Measurements from ENCODE around the gene KCND2. TPM values are rescaled to one million over a fixed set of nuclear protein-coding genes. Genes with fewer than 3 reads are reported as not detected.

KCND2 gene
- polyA plus RNA-seq, 3 donors: not detected

- TF ChIP-seq CTCF (IDR thresholded peaks at IDR 0.05): no peak
- H3K4me3 Mint-ChIP-seq: no peak overlapping the region
- no peaks in the 10 kb centered on the region for H3K36me3 ChIP-seq (replicated peaks in 1 of 2; ENCODE audit: control insufficient read depth in 1 of 2, insufficient read depth in 2 of 2, low read length in 2 of 2)
- H3K9ac ChIP-seq (ENCODE audit: insufficient read depth, low read length, poor library complexity, severe bottlenecking): no peak overlapping the region
- H3K79me2 ChIP-seq (ENCODE audit: insufficient read depth, low read length): no peaks in the 10 kb centered on the region
- peaks cover 0 to 5% of the 10 kb centered on the region in 2 donors for H3K27me3 ChIP-seq (ENCODE audit: control insufficient read depth in 2 of 2, insufficient read depth in 2 of 2, low read length in 2 of 2)
- no peaks in the 10 kb centered on the region for H3K4me1 Mint-ChIP-seq
- H3K4me2 ChIP-seq (replicated peaks; ENCODE audit: extremely low read depth, low read length, poor library complexity, severe bottlenecking): no peak overlapping the region
- H3K36me3 Mint-ChIP-seq: no peaks in the 10 kb centered on the region
- no peaks in the 10 kb centered on the region for H4K20me1 ChIP-seq (ENCODE audit: insufficient read depth, low read length)
- WGBS (ENCODE audit: insufficient coverage): no CpG with 5 or more reads among the region's 2 CpGs
- no peaks in the 10 kb centered on the region for H3K9me3 ChIP-seq (replicated peaks in 1 of 2; ENCODE audit: control insufficient read depth in 1 of 2, insufficient read depth in 1 of 2, low read length in 2 of 2)
- H2AFZ ChIP-seq (ENCODE audit: insufficient read depth, low read depth, low read length, poor library complexity, severe bottlenecking): no peak overlapping the region
- H3K9me3 Mint-ChIP-seq: peaks cover 0 to 2% (median 0%) of the 10 kb centered on the region in 7 donors
- H3K27me3 Mint-ChIP-seq (ENCODE audit: low read depth in 3 of 3): peaks cover 2 to 16% (median 3%) of the 10 kb centered on the region in 3 donors
- no peak overlapping the region for H3K27ac ChIP-seq (ENCODE audit: low read depth in 1 of 2, low read length in 2 of 2)
- H3K4me1 ChIP-seq (ENCODE audit: control insufficient read depth in 1 of 2, insufficient read depth in 2 of 2, low read length in 2 of 2): no peaks in the 10 kb centered on the region
- no peak for DNase-seq
- no peak overlapping the region for H3K27ac Mint-ChIP-seq
- intact Hi-C loops (cut with micrococcal nuclease): no loop called here
- no peak overlapping the region for H3K4me3 ChIP-seq (replicated peaks in 1 of 3; ENCODE audit: low read depth in 2 of 3, low read length in 3 of 3)
Observed at GRCh38 chr7:120724955-120725354, 452.0 kb downstream of the KCND2 start.

- H3K4me3 Mint-ChIP-seq: no peak overlapping the region
- H3K27me3 ChIP-seq (ENCODE audit: control insufficient read depth in 2 of 2, insufficient read depth in 2 of 2, low read length in 2 of 2): peaks cover 0 to 5% of the 10 kb centered on the region in 2 donors
- DNase-seq: no peak
- H3K9me3 Mint-ChIP-seq: peaks cover 0 to 2% (median 0%) of the 10 kb centered on the region in 7 donors
- H4K20me1 ChIP-seq (ENCODE audit: insufficient read depth, low read length): no peaks in the 10 kb centered on the region
- peaks cover 2 to 11% (median 3%) of the 10 kb centered on the region in 3 donors for H3K27me3 Mint-ChIP-seq (ENCODE audit: low read depth in 3 of 3)
- intact Hi-C loops (cut with micrococcal nuclease): no loop called here
- no peak overlapping the region for H3K27ac ChIP-seq (ENCODE audit: low read depth in 1 of 2, low read length in 2 of 2)
- no peaks in the 10 kb centered on the region for H3K36me3 ChIP-seq (replicated peaks in 1 of 2; ENCODE audit: control insufficient read depth in 1 of 2, insufficient read depth in 2 of 2, low read length in 2 of 2)
- H3K79me2 ChIP-seq (ENCODE audit: insufficient read depth, low read length): no peaks in the 10 kb centered on the region
- no peak overlapping the region for H3K27ac Mint-ChIP-seq
- peak; percentile 74 for TF ChIP-seq CTCF (IDR thresholded peaks at IDR 0.05)
- H3K4me2 ChIP-seq (replicated peaks; ENCODE audit: extremely low read depth, low read length, poor library complexity, severe bottlenecking): no peak overlapping the region
- no CpG with 5 or more reads among the region's 10 CpGs for WGBS (ENCODE audit: insufficient coverage)
- no peak overlapping the region for H3K4me3 ChIP-seq (replicated peaks in 1 of 3; ENCODE audit: low read depth in 2 of 3, low read length in 3 of 3)
- H2AFZ ChIP-seq (ENCODE audit: insufficient read depth, low read depth, low read length, poor library complexity, severe bottlenecking): no peak overlapping the region
- H3K9me3 ChIP-seq (replicated peaks in 1 of 2; ENCODE audit: control insufficient read depth in 1 of 2, insufficient read depth in 1 of 2, low read length in 2 of 2): no peaks in the 10 kb centered on the region
- H3K4me1 Mint-ChIP-seq: no peaks in the 10 kb centered on the region
- H3K9ac ChIP-seq (ENCODE audit: insufficient read depth, low read length, poor library complexity, severe bottlenecking): no peak overlapping the region
- H3K36me3 Mint-ChIP-seq: no peaks in the 10 kb centered on the region
- H3K4me1 ChIP-seq (ENCODE audit: control insufficient read depth in 1 of 2, insufficient read depth in 2 of 2, low read length in 2 of 2): no peaks in the 10 kb centered on the region
Observed at GRCh38 chr7:120725376-120726039, 452.5 kb downstream of the KCND2 start.

All from CD14-positive monocyte (primary cell).